Measurements from ENCODE around the gene DNAAF8. TPM values are rescaled to one million over a fixed set of nuclear protein-coding genes. Genes with fewer than 3 reads are reported as not detected.

DNAAF8 gene
- total and polyA plus RNA-seq, 2 donors (not counting 3 experiments of a cell fraction or from before 2014, with no cell fraction given), result 0.58 to 1.0 TPM

DNA sequence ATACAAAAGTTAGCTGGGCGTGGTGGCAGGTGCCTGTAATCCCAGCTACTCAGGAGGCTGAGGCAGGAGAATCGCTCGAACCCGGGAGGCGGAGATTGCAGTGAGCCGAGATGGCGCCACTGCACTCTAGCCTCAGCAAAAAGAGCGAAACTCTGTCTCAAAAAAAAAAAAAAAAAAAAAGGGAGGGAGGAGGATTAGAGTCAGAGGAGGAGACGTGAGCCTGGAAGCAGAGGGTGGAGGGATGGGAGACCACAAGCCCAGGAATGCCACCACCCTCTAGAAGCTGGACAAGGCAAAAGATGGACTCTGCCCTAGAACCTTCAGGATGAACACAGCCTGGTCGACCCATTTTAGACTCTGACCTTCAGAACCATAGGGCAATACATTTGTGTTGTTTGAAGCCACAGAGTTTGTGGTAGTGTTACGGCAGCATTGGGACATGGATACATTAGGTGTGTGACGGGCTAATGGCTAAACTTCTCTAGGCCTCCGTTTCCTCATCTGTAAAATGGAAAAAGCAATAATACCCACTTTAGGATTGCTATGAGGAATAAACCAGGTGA lies 58.7 kb downstream of the DNAAF8 start:
- intact Hi-C loops (cut with micrococcal nuclease), result no loop called here
- Histone ChIP-seq H3K9me1 (replicated peaks; ENCODE audit: control insufficient read depth, extremely low read depth, insufficient read depth, low read length) (no peaks in the 10 kb centered on the region), H3K4me2 (ENCODE audit: insufficient read depth, low read length) (no peak overlapping the region), H3K9me3 (replicated peaks; ENCODE audit: control insufficient read depth, insufficient read depth, low read length) (no peaks in the 10 kb centered on the region), H2AFZ (ENCODE audit: low read depth, low read length) (no peak overlapping the region), H3K4me1 (ENCODE audit: control insufficient read depth, extremely low read depth, insufficient read depth, low read length) (no peaks in the 10 kb centered on the region), H3K27ac (ENCODE audit: insufficient read depth, low read depth, low read length) (no peak overlapping the region), H3K4me3 (replicated peaks in 1 of 3; ENCODE audit: insufficient read depth in 1 of 3, low read depth in 1 of 3, low read length in 3 of 3) (no peak overlapping the region), H3K27me3 (ENCODE audit: control insufficient read depth in 2 of 2, insufficient read depth in 2 of 2, low read length in 2 of 2) (no peaks in the 10 kb centered on the region), H4K20me1 (replicated peaks; ENCODE audit: control insufficient read depth, extremely low read depth, insufficient read depth, low read length) (no peaks in the 10 kb centered on the region), H3K36me3 (ENCODE audit: control insufficient read depth in 2 of 2, extremely low read depth in 1 of 2, insufficient read depth in 2 of 2, low read length in 2 of 2) (no peaks in the 10 kb centered on the region), H3K9ac (replicated peaks; ENCODE audit: extremely low read depth, insufficient read depth, low read length) (no peak overlapping the region), H3K79me2 (ENCODE audit: control insufficient read depth, insufficient read depth, low read length) (no peaks in the 10 kb centered on the region)
- CTCF ChIA-PET, result no interaction called here
- FAIRE-seq, result no peak
- TF ChIP-seq, protein P1, sequence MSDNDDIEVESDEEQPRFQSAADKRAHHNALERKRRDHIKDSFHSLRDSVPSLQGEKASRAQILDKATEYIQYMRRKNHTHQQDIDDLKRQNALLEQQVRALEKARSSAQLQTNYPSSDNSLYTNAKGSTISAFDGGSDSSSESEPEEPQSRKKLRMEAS (IDR thresholded peaks at IDR 0.05; ENCODE audit: insufficient read depth, insufficient read length), result no peak
- TF ChIP-seq GATA2 (IDR thresholded peaks at IDR 0.05; ENCODE audit: insufficient read depth, insufficient read length, low read depth, low read length) (no peak), JUN (IDR thresholded peaks at IDR 0.05; ENCODE audit: borderline replicate concordance, insufficient read depth, insufficient read length, low read depth) (no peak), EZH2 (IDR thresholded peaks at IDR 0.05; ENCODE audit: borderline replicate concordance, low read depth, low read length, severe bottlenecking) (no peak), POLR2A (IDR thresholded peaks at IDR 0.05; ENCODE audit: low read depth, low read length) (no peak), MYC (IDR thresholded peaks at IDR 0.05; ENCODE audit: low read depth, low read length) (no peak), POLR2AphosphoS5 (IDR thresholded peaks at IDR 0.05; ENCODE audit: insufficient read depth, low read depth, low read length) (no peak), FOS (IDR thresholded peaks at IDR 0.05; ENCODE audit: borderline replicate concordance, insufficient read depth, low read length) (no peak)
- TF ChIP-seq, protein P2, sequence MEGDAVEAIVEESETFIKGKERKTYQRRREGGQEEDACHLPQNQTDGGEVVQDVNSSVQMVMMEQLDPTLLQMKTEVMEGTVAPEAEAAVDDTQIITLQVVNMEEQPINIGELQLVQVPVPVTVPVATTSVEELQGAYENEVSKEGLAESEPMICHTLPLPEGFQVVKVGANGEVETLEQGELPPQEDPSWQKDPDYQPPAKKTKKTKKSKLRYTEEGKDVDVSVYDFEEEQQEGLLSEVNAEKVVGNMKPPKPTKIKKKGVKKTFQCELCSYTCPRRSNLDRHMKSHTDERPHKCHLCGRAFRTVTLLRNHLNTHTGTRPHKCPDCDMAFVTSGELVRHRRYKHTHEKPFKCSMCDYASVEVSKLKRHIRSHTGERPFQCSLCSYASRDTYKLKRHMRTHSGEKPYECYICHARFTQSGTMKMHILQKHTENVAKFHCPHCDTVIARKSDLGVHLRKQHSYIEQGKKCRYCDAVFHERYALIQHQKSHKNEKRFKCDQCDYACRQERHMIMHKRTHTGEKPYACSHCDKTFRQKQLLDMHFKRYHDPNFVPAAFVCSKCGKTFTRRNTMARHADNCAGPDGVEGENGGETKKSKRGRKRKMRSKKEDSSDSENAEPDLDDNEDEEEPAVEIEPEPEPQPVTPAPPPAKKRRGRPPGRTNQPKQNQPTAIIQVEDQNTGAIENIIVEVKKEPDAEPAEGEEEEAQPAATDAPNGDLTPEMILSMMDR (IDR thresholded peaks at IDR 0.05; ENCODE audit: extremely low read depth in 1 of 2, insufficient read depth in 1 of 2, low read depth in 1 of 2, low read length in 2 of 2), result no peak
- no TSS peak for BruUV-seq (replicated peaks)
- POLR2A ChIA-PET, result no interaction called here
- dilution Hi-C loops (cut with MboI; ENCODE audit: extremely low pct_ligation_motif_present, low sequenced_read_pairs), result no loop called here
- no peak for DNase-seq (ENCODE audit: low read depth, low spot score)

Measured in endothelial cell of umbilical vein (primary cell).